Peyer's patch (tissue), 4 donors: ENCODE data around the gene NFYA. TPM values are rescaled to one million over a fixed set of nuclear protein-coding genes. Genes with fewer than 3 reads are reported as not detected.

ENCODE experiments used
- DNase-seq, 3 donors: peaks; one replicate each; pipeline ENCODE4 v3.0.0-alpha.2; 2017 to 2019
- H3K27ac ChIP-seq, 4 donors: fragments of 200-600 bp; sonication (generic); one replicate each; pipeline ENCODE4 v1.5.1; 2016 to 2019
- H3K27me3 ChIP-seq, 2 donors: fragments of 200-600 bp; sonication (generic); one replicate each; pipeline ENCODE4 v1.5.1; 2019
- H3K36me3 ChIP-seq, 3 donors: fragments of 200-600 bp; sonication (generic); one replicate each; pipeline ENCODE4 v1.5.1; 2016 to 2019
- H3K4me1 ChIP-seq, 4 donors: fragments of 200-600 bp; sonication (generic); one replicate each; pipeline ENCODE4 v1.5.1; 2016 to 2019
- H3K4me3 ChIP-seq, 4 donors: fragments of 200-600 bp; sonication (generic); 1 replicate in 3 of 4; 2 replicates in 1 of 4; pipeline ENCODE4 v1.5.1; 2016 to 2019; ENCODE audit warnings: mild to moderate bottlenecking in 1 of 4
- H3K9me3 ChIP-seq, 4 donors: fragments of 200-600 bp; sonication (generic); one replicate each; pipeline ENCODE4 v1.5.1; 2016 to 2019; ENCODE audit warnings: mild to moderate bottlenecking in 1 of 4
- CTCF ChIP-seq, 6 experiments: fragments of 450-650 bp in 4 of 6; fragments of 200-600 bp in 2 of 6; sonication (generic) in 1 of 6; IDR thresholded peaks; one replicate each; pipeline ENCODE4 v1.5.1; 2017 to 2019; ENCODE audit warnings: antibody characterized with exemption in 6 of 6, mild to moderate bottlenecking in 3 of 6, moderate library complexity in 1 of 6
- POLR2A ChIP-seq, 2 donors: fragments of 450-650 bp; IDR thresholded peaks; one replicate each; pipeline ENCODE4 v1.5.1; 2017; ENCODE audit warnings: antibody characterized with exemption in 2 of 2, mild to moderate bottlenecking in 2 of 2, moderate library complexity in 2 of 2
- total RNA-seq, 4 donors: library from RNA; depleted of rRNA; stranded (reverse); fragments of >200 nt; gene quantifications; one replicate each; pipeline ENCODE4 v1.1.0, GENCODE V29; 2016

NFYA gene
- total RNA-seq, 4 donors from 2014 or later, result 22.9 to 27.5 (median 23.4) TPM

- no peaks in the 10 kb centered on the region for H3K9me3 ChIP-seq
- no peak for TF ChIP-seq POLR2A (IDR thresholded peaks at IDR 0.05)
- TF ChIP-seq CTCF (IDR thresholded peaks at IDR 0.05), result no peak
- no peaks in the 10 kb centered on the region for H3K27me3 ChIP-seq
- H3K36me3 ChIP-seq, result peaks cover 0 to 5% (median 0%) of the 10 kb centered on the region in 3 donors
- H3K27ac ChIP-seq, result no peak overlapping the region
- no peak overlapping the region for H3K4me3 ChIP-seq
- no peak for DNase-seq
- H3K4me1 ChIP-seq, result no peaks in the 10 kb centered on the region
Observed at GRCh38 chr6:41122373-41122772, 49.6 kb downstream of the NFYA start.

GRCh38 chr6:41122918-41123317 is 50.1 kb downstream of the NFYA start:
- H3K9me3 ChIP-seq, result no peaks in the 10 kb centered on the region
- no peak for DNase-seq
- TF ChIP-seq POLR2A (IDR thresholded peaks at IDR 0.05) (no peak), CTCF (IDR thresholded peaks at IDR 0.05) (no peak)
- no peak overlapping the region for H3K4me3 ChIP-seq
- H3K36me3 ChIP-seq, result peaks cover 0 to 5% (median 0%) of the 10 kb centered on the region in 3 donors
- H3K27ac ChIP-seq, result no peak overlapping the region
- H3K4me1 ChIP-seq, result no peaks in the 10 kb centered on the region
- no peaks in the 10 kb centered on the region for H3K27me3 ChIP-seq

GRCh38 chr6:41125282-41125681 is 52.5 kb downstream of the NFYA start:
- Histone ChIP-seq H3K9me3 (no peaks in the 10 kb centered on the region), H3K27me3 (no peaks in the 10 kb centered on the region), H3K4me3 (no peak overlapping the region), H3K27ac (no peak overlapping the region), H3K4me1 (no peaks in the 10 kb centered on the region), H3K36me3 (peaks cover 0 to 5% (median 0%) of the 10 kb centered on the region in 3 donors)
- DNase-seq, result no peak
- no peak for TF ChIP-seq CTCF (IDR thresholded peaks at IDR 0.05)
- no peak for TF ChIP-seq POLR2A (IDR thresholded peaks at IDR 0.05)

GRCh38 chr6:41132254-41132653 is 59.5 kb downstream of the NFYA start:
- Histone ChIP-seq H3K4me1 (no peaks in the 10 kb centered on the region), H3K36me3 (peaks cover 0 to 7% (median 0%) of the 10 kb centered on the region in 3 donors), H3K4me3 (no peak overlapping the region), H3K27me3 (no peaks in the 10 kb centered on the region), H3K27ac (no peak overlapping the region), H3K9me3 (no peaks in the 10 kb centered on the region)
- no peak for DNase-seq
- no peak for TF ChIP-seq CTCF (IDR thresholded peaks at IDR 0.05)
- no peak for TF ChIP-seq POLR2A (IDR thresholded peaks at IDR 0.05)

GRCh38 chr6:41135062-41135832 is 62.5 kb downstream of the NFYA start:
- no peaks in the 10 kb centered on the region for H3K27me3 ChIP-seq
- H3K4me1 ChIP-seq, result no peaks in the 10 kb centered on the region
- no peaks in the 10 kb centered on the region for H3K9me3 ChIP-seq
- no peak for TF ChIP-seq POLR2A (IDR thresholded peaks at IDR 0.05)
- TF ChIP-seq CTCF (IDR thresholded peaks at IDR 0.05), result no peak
- H3K4me3 ChIP-seq, result no peak overlapping the region
- H3K27ac ChIP-seq, result no peak overlapping the region
- no peak for DNase-seq
- peaks cover 0 to 7% (median 0%) of the 10 kb centered on the region in 3 donors for H3K36me3 ChIP-seq
